GM21528 (cell line): Measurements from ENCODE around the gene LORICRIN.

Experiments
- ATAC-seq: cut with Tn5 transposase; IDR thresholded peaks from one replicate; pipeline ENCODE4 v1.9.1; 2021; ENCODE audit warnings: mild to moderate bottlenecking, moderate library complexity; ENCODE audit not compliant: unreplicated experiment, low FRiP score

LORICRIN gene

DNA sequence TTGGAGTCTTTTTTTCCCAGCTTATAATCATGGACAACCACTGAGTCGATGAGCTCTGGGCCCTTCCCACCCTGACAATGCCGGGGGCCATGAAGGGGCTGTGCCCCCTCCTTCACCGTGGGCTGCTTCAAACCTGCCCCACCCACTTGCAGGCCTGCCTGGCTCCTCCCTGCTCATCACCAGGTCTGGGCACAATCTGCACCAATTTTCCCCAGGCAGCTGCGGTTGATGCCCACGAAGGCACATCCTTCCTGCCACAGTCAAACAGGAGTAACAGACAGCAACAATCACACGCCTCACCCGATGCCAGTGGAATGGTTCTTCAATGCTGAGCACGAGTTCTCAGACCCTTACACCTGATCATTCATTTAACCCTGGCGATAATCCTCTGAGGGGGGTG lies 34.4 kb downstream of the LORICRIN start:
- ATAC-seq, result no peak

DNA sequence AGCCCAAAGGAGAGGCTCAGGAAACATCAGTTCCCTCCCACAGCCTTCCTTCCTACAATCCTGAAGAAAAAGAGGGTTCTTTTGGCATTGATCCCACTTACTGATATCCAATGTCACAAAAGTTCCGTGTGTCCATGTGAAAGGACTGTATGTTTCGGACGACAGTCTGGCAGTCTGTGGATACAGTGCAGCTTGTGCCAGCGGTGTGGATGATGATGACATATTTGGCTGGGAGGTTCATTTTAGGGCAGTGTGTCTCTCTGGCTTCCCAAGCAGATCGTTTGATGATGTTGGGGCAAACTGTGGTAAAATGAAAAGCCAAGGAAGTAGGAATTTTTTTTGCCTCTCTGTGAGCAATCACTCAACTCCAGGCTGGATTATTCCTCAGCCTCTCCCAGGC lies 42.8 kb downstream of the LORICRIN start:
- no peak for ATAC-seq

DNA sequence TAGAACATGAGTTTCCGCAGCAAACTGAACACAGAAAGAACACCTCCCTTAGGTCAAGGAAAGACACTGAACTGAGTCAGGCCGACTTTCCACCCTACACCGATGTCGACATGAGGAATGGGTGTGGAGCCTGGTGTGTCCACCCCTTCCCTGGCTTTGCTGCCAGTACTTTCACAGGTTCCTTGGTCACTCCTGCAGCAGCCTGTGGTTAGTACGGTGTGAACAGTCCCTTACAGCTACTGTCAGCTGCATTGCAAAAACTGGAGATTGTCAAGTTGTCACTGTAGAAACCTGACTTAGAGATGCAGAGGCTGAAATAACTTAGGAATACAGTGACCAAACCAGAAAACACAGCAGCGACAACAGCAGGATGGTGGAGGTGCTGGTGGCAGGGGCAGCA lies 46.2 kb downstream of the LORICRIN start:
- no peak for ATAC-seq

GRCh38 chr1:153306303-153307220 lies 47.1 kb downstream of the LORICRIN start:
- ATAC-seq, result no peak

DNA sequence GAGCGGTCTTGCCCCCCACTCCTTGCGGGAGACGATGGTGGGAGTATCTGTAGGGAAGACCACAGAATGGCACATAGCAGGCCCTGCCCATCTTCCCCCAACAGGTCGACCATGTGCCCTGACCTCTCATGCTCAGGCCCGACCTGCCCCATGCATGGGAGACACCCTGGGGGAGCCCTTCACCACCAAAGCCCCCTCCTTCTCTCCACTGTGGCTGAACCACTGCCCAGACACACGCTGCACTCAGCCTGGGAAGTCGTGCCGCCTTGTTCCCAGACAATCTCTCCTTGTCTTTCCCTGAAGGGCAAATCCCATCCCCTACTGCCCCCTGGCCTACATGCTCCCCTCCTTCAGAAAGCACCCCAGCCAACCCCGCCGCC lies 47.7 kb downstream of the LORICRIN start:
- no peak for ATAC-seq

DNA sequence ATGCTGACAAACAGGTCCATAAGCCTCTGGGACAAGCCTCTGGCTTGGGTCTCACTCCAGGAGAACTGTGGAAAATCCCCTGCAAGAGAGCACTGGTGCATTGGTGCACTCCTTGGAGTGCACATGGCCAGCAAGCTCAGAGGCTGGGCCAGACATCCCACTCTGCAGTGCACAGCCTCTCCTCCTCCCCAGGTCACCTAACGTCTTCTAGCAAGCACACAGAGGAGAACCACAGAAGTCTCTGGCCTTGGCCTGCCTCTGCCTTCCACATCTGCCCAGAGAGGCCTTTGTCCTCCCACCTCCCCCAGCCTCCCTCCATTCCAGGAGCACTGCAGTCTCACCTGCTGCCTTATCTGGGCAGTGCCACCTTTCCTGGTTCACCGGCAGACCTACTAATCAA lies 49.1 kb downstream of the LORICRIN start:
- no peak for ATAC-seq

- no peak for ATAC-seq
These were observed 50.0 kb downstream of the LORICRIN start for GRCh38 chr1:153309441-153309840.

DNA sequence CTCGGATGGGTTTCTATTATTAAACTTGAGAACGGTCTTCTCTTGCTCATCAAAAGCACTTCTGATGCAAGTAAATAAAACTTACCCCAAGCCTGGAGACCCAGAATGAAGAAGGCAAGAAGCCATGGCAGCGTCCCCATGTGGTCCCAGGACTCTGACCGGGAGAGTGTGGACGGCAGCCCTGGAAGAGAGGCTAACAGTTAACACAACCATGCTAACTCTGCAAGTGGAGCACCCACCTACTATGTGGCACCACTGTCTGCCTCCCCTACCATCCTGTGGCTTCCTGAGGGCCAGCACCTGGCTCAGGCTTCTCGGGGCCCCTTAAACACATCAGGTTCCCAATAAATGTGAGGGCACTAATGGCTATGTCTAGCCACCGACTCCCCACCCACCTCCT lies 51.0 kb downstream of the LORICRIN start:
- ATAC-seq, result no peak
